GM13976 (cell line): ENCODE results near the gene MESP1.

ENCODE experiments used
- DNase-seq: peaks from one replicate; pipeline ENCODE4 v3.0.0; 2012; ENCODE audit warnings: low spot score
- in situ Hi-C: fragments of 300-500 bp; cut with MboI; formaldehyde crosslinking; loops from one replicate; pipeline ENCODE4 v1.12.0; 2022; ENCODE audit warnings: low sequenced_read_pairs, mixed read lengths, inconsistent platforms; ENCODE audit not compliant: unreplicated experiment
- TF ChIP-seq, protein P1 (sequence below): IDR thresholded peaks from 2 replicates; pipeline ENCODE4 v1.5.1; 2012; ENCODE audit warnings: borderline replicate concordance, mild to moderate bottlenecking; ENCODE audit not compliant: insufficient read depth; ENCODE audit errors: extremely low read depth, missing control alignments, control extremely low read depth

Gene MESP1

DNA sequence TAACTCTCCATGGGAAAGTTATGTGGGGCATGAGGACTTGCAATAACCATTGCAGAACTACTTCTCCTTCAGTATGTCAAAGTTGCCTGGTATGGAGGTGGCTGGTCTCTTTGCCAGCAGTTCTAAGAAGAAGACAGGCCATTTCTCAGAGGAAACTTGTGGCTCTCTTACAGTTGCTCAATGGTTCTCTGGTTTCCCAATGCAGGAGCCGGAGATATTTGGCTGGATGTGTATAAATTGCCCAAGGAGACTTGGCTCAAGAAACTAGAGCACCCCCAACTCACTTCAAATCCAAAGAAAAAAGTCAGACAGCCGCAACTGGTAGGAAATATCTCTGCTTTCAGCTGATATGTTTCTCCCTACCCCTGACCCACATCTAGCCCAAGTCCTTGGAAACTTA is 36.3 kb downstream of the MESP1 start:
- TF ChIP-seq, protein P1, sequence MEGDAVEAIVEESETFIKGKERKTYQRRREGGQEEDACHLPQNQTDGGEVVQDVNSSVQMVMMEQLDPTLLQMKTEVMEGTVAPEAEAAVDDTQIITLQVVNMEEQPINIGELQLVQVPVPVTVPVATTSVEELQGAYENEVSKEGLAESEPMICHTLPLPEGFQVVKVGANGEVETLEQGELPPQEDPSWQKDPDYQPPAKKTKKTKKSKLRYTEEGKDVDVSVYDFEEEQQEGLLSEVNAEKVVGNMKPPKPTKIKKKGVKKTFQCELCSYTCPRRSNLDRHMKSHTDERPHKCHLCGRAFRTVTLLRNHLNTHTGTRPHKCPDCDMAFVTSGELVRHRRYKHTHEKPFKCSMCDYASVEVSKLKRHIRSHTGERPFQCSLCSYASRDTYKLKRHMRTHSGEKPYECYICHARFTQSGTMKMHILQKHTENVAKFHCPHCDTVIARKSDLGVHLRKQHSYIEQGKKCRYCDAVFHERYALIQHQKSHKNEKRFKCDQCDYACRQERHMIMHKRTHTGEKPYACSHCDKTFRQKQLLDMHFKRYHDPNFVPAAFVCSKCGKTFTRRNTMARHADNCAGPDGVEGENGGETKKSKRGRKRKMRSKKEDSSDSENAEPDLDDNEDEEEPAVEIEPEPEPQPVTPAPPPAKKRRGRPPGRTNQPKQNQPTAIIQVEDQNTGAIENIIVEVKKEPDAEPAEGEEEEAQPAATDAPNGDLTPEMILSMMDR, result no peak
- no peak for DNase-seq
- in situ Hi-C loops, result no loop called here

DNA sequence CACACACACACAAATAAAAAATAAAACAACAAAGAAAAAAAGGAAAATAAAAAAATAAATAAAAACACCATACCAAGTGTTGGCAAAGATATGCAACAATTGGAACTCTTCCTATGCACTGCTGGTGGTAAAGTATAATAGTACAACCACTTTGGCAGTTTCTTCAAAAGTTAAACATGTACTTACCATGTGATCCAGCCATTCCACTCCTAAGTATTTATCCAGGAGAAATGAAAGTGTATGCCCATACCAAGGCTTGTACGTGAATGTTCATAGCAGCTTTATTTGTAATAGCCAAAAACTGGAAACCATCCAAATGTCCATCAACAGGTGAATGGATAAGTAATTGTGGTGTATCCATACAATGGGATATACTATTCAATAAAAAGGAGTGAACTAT is 43.5 kb downstream of the MESP1 start:
- DNase-seq, result no peak
- in situ Hi-C loops, result no loop called here
- TF ChIP-seq, protein P1, result no peak

DNA sequence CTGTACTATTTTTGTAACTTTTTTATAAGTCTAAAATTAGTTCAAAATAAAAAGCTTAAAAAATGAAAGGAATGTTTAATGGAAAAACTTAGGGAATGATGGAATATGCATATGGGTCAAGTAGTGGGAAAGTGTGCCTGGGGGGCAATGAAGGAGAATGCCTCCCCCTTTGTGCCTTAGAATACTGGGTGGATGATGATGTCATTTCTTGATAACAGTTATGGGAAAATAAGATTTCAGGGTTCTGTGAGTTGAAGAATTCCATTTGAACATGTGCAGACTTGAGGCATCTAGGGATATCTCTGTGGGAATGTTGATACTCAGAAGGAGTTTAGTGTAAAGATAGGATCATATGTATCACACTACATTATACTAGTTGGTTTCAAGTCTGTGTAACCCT is 46.6 kb downstream of the MESP1 start:
- TF ChIP-seq, protein P1, result no peak
- in situ Hi-C loops, result no loop called here
- no peak for DNase-seq
